Stimulated activated CD8-positive, alpha-beta memory T cell treated with anti-CD3 and anti-CD28 coated beads, Interleukin-7, amount 100 ng/mL, for 1 hour (primary cell): ENCODE measurements around the gene SYNE2.

Experiments used
- DNase-seq, 2 donors: peaks; one replicate each; pipeline ENCODE4 v3.0.0-alpha.2; 2020; ENCODE audit warnings: low read depth in 2 of 2

The SYNE2 gene

DNA sequence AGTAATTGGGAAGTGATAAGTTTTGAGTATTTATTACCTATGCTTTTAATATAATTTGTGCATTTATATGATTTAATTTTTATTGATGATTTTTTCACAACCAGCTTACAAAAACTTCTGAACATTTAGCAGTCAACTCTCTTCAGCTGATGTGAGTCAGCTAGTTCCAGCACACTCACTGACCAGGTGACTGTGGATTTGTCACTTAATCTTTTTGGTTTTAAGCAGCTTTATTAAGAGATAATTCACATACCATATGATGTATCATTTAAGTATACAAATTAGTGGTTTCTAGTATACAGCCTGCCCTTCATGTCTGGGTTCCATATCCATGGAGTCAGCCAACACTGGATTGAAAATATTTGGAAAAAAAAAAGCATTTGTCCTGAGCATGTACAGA, 103.5 kb downstream of the SYNE2 start:
- no peak for DNase-seq

DNA sequence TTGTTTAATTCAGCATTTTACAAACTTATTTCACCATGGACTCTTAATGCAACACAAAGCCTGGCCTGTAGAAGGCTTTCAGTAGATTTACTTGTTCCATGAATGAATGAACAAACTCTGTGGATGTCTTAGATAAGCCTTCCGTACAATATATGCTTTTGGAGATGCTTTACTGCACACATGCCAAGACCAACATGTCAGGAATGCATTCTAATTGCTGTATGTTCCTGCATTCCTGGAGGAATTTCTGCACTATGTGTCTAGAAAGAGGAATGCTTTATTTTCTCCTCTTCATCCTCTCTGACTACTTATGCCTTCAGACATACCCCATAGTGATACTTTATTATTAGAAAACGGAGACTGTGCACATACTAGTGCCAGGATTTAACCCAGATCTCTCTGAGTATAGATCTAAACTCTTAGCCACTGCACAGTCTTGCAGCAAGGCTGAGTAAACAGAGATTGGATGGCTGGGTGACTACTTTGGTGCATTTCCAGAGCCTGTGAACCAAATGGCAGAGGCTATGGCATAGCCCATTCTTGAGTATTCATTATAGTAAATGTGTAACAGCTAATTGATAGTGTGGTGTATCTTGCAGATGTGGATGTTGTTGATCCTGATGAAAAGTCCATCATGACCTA, 108.2 kb downstream of the SYNE2 start:
- no peak for DNase-seq

DNA sequence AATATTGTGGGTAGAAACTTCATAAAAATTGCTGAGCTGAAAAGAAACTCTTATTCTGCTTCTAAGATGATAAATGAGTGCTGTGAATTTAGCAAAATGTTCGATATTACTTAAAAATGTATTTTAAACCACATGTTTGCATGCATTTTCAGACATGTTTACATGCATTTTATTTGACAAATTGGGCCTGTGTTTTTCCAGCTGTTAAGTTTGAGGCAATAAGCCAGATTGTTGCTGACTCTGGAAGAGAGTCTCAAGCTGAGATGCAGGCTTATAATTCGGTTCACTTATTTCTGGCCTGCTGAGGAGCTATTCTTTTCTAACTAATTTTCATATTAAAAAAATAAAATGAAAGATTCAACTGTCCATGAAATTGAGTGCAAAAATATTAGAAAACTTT, 110.1 kb downstream of the SYNE2 start:
- DNase-seq: no peak

DNA sequence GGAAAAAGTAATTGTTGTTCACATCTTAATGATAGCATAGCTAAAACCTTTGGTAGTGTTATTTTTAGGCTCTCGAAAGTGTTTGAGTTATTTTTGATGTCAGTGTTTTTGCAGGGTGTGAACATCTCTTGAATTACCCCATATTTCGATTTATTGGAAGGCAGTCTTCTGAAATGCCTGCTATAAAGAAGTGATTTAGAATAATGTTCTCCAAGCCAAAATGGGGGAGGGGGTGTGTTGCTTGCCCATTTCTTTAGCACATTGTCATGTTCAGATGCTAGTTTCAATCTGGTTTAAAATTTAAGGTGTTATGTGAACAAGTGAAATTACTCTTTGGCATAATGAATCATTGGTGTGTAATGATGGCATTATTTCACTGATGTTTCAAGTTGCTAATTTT, 110.6 kb downstream of the SYNE2 start:
- DNase-seq: no peak

DNA sequence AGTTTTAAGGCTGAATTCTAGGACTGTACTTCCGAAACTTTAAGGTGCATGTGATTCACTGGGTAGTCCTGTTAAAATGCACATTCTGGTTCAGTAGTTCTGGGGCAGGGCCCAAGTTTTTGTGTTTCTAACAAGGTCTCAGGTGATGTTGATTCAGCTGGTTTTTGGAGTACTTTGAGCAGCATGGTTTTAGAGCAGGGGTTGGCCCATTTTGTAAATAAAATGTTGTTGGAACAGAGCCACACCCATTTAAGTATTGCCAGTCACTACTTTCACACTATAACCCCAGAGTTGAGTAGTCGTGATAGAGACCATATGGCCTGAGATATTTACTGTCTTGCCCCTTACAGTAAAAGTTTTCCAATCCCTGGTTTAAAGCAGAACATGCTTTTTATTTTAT, 111.3 kb downstream of the SYNE2 start:
- DNase-seq: no peak

DNA sequence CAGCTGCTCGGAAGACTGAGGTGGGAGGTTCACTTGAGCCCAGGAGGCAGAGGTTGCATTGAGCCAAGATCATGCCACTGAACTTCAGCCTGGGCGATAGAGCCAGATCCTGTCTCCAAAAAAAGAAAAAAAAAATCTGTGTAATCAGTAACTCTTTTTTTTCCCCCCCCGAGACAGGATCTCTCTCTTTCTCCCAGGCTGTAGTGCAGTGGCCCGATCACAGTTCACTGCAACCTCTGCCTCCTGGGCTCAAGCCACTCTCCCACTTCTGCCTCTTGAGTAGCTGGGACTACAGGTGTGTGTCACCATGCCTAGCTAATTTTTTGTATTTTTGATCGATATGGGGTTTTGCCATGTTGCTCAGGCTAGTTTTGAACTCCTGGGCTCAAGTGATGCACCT, 113.6 kb downstream of the SYNE2 start:
- DNase-seq: no peak

DNA sequence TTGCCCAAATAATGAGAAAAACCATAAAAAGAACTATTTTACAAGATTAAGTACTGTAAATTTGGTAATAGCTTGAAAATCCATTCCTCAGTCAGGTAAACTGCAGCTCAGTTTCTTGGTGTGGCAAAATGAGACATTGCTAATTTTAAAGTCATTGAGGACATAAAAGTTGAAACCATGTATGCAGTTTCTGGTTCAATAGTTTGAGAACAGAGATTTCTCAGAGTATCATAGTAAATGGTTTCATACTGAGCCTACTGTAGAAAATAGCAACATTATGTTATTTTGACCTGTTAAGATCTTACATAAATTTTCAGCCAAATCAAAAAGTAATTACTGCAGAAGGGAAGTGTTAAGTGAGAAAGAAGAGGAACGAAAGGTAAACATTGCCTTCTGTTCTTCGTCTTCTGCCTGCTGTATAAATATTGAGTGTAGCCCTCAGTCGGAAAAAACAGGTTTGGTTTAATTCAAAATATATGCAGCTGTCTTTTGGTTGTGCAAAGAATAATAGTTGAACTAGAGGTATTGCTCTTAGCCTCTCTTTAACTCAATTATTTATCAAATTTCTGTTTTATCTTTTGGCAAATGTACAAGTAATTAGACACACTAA, 119.6 kb downstream of the SYNE2 start:
- DNase-seq: no peak

DNA sequence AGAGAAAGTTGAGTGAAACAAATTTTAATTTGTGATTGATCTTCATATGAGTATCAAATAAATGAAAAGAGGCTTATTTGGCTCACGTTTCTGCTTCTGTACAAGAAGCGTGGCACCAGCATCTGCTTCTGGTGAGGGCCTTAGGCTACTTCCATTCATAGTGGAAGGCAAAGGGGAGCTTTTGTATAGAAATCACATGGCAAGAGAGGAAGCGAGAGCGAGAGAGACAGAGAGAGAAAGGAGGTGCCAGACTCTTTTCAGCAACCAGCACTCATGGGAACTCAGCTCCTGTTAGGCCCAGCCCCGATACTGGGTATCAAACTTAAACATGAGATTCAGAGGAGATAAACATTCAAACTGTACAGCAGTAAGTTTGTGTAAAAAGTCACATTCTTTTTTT, 121.4 kb downstream of the SYNE2 start:
- DNase-seq: no peak

DNA sequence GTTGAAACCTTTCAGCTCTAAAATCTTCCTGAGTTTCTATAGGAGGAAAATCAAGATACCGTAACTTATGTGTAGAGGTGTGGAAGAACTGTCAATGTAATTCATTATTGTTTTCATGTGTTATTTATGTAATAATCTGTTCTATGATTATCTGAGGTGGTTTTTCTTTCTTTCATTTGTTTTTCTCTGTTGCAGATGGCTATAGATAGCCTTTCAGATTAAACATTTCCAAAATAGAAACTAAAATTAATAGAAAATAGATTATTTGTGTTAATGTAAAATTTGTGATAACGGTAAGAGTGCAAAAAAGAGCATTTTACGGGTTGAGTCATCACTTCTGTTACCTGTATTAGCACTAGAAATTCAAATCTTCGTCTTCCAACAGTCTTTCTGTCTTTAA, 128.8 kb downstream of the SYNE2 start:
- no peak for DNase-seq

DNA sequence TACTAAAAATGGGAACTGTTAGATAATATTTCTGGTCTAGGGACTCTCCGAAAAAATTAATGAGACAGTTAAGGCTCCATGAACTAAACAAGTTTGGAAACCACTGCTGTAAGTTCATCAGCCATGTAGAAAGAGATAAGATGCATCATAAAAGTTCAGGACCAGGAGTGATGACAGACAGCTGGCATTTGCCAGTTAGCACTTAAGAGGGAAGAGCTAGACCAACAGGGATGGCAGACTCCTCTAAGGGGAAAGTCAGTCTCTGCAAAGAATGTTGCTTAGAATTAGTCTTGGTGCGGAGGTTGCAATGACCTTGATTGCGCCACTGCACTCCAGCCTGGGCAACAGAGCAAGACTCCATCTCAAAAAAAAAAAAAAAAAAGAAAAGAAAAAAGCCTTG, 129.4 kb downstream of the SYNE2 start:
- no peak for DNase-seq

DNA sequence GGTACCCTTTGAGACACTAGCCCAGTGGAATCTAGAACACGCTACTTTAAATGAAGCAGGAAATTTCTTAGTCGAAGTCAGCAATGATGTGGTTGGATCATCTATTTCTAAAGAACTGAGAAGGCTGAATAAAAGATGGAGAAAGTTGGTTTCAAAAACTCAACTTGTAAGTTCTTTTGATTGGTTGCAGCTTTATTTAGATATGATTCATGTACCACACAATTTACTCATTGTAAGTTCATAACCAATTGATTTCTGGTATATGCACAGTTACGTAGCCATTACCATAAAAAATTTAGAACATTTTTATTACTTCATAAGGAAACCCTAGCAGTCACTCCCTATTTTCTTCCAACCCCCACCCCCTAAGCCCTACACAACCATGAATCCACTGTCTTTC, 129.8 kb downstream of the SYNE2 start:
- DNase-seq: no peak

DNA sequence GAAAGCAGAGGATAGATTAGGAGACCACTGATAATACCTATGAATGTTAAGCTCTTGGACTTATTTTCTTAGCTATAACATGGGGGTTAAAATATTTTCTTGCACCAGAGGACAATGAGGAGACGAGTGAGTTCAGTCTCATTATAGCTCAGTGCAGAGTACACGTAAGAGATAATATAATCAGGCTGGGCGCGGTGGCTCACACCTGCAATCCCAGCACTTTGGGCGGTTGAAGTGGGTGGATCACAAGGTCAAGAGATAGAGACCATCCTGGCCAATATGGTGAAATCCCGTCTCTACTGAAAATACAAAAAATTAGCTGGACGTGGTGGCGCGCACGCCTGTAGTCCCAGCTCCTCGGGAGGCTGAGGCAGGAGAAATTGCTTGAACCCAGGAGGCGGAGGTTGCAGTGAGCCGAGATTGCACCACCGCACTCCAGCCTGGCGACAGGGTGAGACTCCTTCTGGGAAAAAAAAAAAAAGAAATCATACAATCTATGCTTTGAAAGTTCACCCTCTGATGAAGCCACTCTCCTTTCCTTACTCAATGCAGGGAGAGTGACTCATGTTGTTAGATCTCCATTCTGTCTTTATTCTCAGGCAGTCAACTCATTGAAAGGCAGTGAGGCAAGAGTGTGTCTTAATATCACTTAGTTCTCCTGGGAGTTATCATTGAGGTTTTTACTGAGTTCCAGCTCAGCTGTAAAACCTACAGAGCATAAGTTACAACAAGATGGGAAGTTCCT, 134.2 kb downstream of the SYNE2 start:
- DNase-seq: no peak

DNA sequence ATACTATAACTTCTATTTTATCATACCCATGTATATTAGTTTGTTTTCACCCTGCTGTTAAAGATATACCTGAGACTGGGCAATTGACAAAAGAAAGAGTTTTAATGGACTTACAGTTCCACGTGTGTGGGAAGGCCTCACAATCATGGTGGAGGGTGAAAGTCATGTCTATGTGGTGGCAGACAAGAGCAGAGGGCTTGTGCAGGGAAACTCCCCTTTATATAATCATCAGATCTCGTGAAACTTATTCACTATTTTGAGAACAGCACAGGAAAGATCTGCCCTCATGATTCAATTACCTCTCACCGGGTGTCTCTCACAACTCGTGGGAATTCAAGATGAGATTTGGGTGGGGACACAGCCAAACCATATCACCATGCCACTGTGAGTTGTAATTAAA, 135.8 kb downstream of the SYNE2 start:
- DNase-seq: no peak

DNA sequence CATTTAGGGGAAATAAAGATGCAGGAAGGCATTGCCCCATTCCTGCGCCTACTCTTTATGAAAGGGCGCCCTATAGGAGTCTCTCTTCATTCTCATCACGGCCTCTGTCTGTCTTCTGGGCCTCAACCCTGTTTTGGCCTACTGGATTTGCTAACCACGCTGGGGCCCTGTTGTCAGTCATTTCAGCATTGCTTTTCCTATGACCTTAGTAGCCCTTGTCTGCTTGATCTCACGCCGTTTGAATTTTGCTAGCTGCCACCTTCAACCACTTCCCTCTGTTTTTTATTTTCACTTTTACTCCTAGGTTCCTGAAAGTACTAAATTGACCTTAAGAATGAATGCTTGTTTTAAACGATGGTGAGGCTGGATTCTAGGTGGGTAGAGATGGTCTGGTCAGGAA, 139.0 kb downstream of the SYNE2 start:
- no peak for DNase-seq

DNA sequence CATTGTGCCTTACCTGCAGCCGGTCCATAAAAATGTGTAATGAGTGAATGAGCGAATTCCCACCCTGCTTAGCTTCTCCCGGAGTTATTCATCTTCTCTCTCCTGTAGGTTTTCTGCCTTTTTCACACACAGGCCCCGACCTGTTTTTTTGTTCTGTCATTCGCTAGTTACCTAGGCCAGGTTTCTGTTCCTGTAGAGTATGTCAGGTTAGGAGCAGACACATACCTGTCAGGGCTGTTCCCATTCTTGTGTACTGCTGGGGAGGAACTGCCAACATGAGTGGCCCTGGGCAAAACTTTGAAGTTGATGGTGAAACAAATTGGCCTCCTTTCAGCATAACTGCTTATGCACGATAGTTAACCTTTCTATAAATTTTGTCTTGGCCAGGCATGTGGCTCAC, 140.1 kb downstream of the SYNE2 start:
- DNase-seq: no peak

DNA sequence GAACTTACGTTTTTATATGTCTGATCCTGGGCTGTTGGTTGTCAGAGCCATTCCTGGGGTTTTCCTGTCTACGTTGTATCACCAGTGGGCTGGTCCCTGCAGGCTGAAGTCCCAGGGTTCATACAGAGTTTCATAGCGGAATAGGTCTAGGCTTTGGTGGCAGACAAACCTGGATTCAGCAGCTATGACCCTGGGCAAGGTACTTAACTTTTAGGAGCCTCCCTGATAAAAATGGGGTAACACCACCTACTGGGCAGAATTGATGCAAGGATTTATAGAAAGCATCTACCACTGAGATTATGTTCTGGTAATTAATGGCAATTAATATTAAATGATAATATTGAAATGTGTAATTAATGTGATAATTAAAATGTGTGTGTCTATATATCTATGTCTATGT, 141.2 kb downstream of the SYNE2 start:
- no peak for DNase-seq

DNA sequence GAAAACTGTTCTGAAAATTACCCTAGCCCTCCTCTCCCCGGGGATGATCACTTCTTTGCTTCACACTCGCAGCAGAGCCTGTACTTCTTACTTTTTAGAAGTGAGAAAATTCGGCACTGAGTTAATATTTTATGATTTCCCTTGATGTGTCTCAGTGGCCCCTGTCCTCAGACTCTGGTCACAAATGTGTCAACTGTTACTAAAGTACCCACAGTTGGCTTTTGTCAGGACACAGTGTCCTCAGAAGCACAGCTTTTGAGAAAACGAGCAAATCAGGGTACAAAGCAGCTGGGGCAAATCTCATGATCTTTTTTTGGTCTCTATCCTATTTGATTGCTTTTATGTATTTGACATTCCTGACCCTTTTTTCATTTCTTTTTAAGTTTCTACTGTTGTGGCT, 142.5 kb downstream of the SYNE2 start:
- DNase-seq: no peak

DNA sequence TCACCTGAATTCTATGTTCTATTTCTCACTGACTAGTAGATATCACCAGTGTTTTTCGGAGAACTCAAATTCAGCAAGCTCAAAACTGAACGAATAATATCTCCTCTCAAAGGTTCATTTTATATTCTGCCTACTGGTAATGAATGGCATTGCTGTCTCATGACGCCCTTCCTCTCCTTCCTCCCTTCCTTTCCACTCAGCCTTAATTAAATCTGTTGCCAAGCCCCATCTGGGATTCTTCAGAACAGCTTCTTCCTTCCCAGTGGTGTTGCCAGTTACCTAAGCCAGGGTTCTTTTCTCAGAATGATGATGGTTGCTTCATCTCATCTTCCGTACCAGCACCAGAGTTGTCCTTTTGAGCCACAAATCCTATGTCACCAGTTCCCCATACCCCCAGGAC, 143.2 kb downstream of the SYNE2 start:
- no peak for DNase-seq

DNA sequence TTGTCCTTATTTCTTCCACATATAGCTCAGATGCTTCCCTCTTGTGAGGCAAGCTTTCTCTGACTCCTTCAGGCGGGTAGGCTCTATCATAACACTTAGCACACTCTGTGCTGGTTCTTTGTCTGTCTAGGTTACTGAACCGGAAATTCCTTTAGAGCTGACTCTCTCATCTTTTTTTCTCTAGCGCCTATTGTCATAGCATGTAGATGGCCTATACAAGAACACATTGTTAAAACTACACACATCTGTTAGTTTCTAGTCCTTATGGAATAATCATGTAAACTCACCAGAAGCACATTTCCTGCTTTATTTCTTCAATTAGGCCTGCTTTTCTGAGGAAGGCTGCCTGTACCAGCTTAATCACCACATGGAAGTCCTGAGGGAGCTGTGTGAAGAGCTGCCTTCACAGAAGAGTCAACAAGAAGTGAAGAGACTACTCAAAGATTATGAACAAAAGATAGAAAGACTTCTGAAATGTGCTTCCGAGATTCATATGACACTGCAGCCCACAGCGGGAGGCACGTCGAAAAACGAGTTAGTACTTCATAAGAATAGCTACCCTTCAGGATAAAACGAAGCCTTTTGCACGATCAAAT, 143.9 kb downstream of the SYNE2 start:
- DNase-seq: no peak

DNA sequence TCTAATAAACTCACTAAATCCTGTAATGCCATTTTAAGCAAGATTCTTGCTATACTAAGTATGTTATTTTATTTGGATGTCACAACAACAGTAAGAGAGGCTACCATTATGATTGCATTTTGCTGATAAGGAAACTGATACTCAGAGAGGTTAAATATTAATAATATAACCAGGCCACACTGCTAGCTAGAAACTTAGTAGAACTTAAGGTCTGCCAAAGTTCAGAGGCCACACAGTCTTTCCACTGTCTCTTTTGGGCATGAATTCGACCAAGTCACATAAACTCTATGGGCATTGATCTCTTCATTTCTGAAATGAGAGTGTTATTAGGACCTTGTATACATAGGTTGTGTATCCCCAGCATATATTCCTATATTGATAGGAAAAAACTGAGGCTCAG, 147.9 kb downstream of the SYNE2 start:
- DNase-seq: no peak

DNA sequence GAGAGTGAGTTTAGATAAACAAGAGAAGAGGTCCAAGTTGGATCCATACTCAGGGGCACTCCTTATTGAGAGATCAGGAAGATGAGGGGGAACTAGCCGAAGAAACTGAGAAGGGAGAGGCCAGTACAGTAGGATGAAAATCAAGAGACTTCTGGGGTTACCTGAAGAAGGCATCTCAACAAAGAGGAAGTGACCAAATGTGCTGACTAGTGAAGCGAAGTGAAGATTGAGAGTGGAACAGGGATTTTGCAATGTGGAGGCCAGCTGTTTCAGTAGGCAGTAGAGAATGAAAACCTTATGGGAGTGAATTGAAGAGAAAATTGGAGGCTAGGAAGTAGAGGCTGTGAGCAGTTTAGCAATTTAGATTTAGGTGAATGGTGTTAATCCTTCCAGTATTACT, 153.0 kb downstream of the SYNE2 start:
- no peak for DNase-seq

DNA sequence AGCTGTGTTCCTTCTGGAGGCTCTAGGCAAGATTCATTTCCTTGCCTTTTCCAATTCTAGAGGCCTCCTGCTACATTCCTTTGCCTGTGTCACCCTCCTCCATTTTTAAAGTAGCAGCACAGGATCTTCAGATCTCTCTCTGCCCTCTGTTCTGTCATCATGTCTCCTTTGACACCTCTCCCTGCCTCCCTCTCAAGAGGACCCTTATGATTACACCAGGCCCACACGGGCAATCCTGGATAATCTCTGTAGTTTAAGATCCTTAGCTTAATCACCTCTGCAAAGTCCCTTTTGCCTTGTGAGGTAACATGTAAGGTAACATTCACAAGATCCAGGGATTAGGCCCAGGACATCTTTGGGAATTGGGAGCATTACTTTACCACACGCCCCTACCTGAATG, 155.2 kb downstream of the SYNE2 start:
- DNase-seq: no peak

DNA sequence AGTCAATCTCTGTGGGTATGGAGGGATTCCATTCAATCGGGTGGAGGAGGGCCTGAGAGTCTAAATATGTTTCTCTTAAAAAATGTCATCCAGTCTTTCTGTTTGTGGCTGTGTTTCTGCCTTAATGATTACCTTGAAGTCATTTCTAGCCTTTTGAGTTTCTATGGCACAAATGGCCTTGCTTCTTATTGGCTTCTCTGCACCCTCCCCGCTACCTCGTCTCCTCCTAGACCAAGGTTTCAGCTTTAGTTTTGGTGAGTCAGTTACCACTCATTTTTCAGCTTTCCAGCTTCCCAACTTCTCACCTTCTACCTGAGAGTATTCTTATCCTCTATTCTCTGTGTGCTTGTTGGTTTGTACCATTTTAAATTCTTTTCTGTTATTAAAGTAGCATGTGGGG, 159.2 kb downstream of the SYNE2 start:
- no peak for DNase-seq
